ENCODE measurements around the gene MEGF6. TPM values are rescaled to one million over a fixed set of nuclear protein-coding genes. Genes with fewer than 3 reads are reported as not detected.
A peak's percentile ranks its signal among the peaks of the same experiment; 100 is the strongest.

MEGF6 gene
- total RNA-seq (2022) (32.4 and 33.8 TPM in 2 replicates), Bru-seq, nascent RNA (percentile 43 among the genes with signal in this experiment), BruChase-seq, experiment 1, labeled RNA remaining after a 6-hour chase (percentile 50 among the genes with signal in this experiment), BruChase-seq, experiment 2, labeled RNA remaining after a 2-hour chase (percentile 54 among the genes with signal in this experiment)
- long read RNA-seq, full-length matches to known transcripts: 3 of 16 reads
- long read RNA-seq, partial matches to known transcripts: 4 of 16 reads
- long read RNA-seq, other reads (novel, unspliced or antisense): 9 of 16 reads

GRCh38 chr1:3611170-3612019 lies at the start of gene MEGF6:
Gene MEGF6 (minus strand): TSS chr1:3611508. CDS start chr1:3611268, 240 bp downstream.
- CTCF ChIA-PET: no interaction called here
- TF ChIP-seq CTCF (IDR thresholded peaks at IDR 0.05; ENCODE audit: unreplicated experiment): no peak
- peak; percentile 89 for DNase-seq
- no peak within 1 kb of the TSS for H3K27ac Mint-ChIP-seq (ENCODE audit: unreplicated experiment)
- H3K27me3 Mint-ChIP-seq (ENCODE audit: unreplicated experiment): no peaks in the 10 kb centered on the region
- peaks cover 33% of the 10 kb centered on the region for H3K4me1 Mint-ChIP-seq (ENCODE audit: low read depth, unreplicated experiment)
- peak within 1 kb of the TSS; percentile 79 for H3K4me3 Mint-ChIP-seq (ENCODE audit: low read depth, unreplicated experiment)
- no peaks in the 10 kb centered on the region for H3K9me3 Mint-ChIP-seq (ENCODE audit: low read depth, unreplicated experiment)
- BruUV-seq (replicated peaks): no TSS peak
- peaks cover 31% of the 10 kb centered on the region for H3K36me3 Mint-ChIP-seq (ENCODE audit: insufficient read depth, unreplicated experiment)
- intact Hi-C loops (cut with micrococcal nuclease; ENCODE audit: unreplicated experiment): no loop called here

GRCh38 chr1:3660704-3661103 lies 49.4 kb upstream of the MEGF6 start:
- DNase-seq: no peak
- H3K27me3 Mint-ChIP-seq (ENCODE audit: unreplicated experiment): peaks cover 31% of the 10 kb centered on the region
- H3K27ac Mint-ChIP-seq (ENCODE audit: unreplicated experiment): no peak overlapping the region
- no peaks in the 10 kb centered on the region for H3K36me3 Mint-ChIP-seq (ENCODE audit: insufficient read depth, unreplicated experiment)
- TF ChIP-seq CTCF (IDR thresholded peaks at IDR 0.05; ENCODE audit: unreplicated experiment): no peak
- intact Hi-C loops (cut with micrococcal nuclease; ENCODE audit: unreplicated experiment): no loop called here
- H3K9me3 Mint-ChIP-seq (ENCODE audit: low read depth, unreplicated experiment): no peaks in the 10 kb centered on the region
- no TSS peak for BruUV-seq (replicated peaks)
- CTCF ChIA-PET: no interaction called here
- no peaks in the 10 kb centered on the region for H3K4me1 Mint-ChIP-seq (ENCODE audit: low read depth, unreplicated experiment)
- no peak overlapping the region for H3K4me3 Mint-ChIP-seq (ENCODE audit: low read depth, unreplicated experiment)

GRCh38 chr1:3659093-3659492 lies 47.8 kb upstream of the MEGF6 start:
- Mint-ChIP-seq H3K27me3 (ENCODE audit: unreplicated experiment) (peaks cover 45% of the 10 kb centered on the region), H3K4me3 (ENCODE audit: low read depth, unreplicated experiment) (no peak overlapping the region)
- BruUV-seq (replicated peaks): no TSS peak

GRCh38 chr1:3658231-3658615 lies 46.9 kb upstream of the MEGF6 start:
- CTCF ChIA-PET: no interaction called here
- DNase-seq: no peak
- intact Hi-C loops (cut with micrococcal nuclease; ENCODE audit: unreplicated experiment): loop anchor here (10.0 kb wide), 1 partner anchor 67 kb away; no protein-coding TSS in a partner anchor
- H3K4me1 Mint-ChIP-seq (ENCODE audit: low read depth, unreplicated experiment): no peaks in the 10 kb centered on the region
- H3K36me3 Mint-ChIP-seq (ENCODE audit: insufficient read depth, unreplicated experiment): no peaks in the 10 kb centered on the region
- peaks cover 54% of the 10 kb centered on the region for H3K27me3 Mint-ChIP-seq (ENCODE audit: unreplicated experiment)
- no peaks in the 10 kb centered on the region for H3K9me3 Mint-ChIP-seq (ENCODE audit: low read depth, unreplicated experiment)
- no peak overlapping the region for H3K27ac Mint-ChIP-seq (ENCODE audit: unreplicated experiment)
- no TSS peak for BruUV-seq (replicated peaks)
- H3K4me3 Mint-ChIP-seq (ENCODE audit: low read depth, unreplicated experiment): no peak overlapping the region
- no peak for TF ChIP-seq CTCF (IDR thresholded peaks at IDR 0.05; ENCODE audit: unreplicated experiment)

More at GRCh38 chr1:3659093-3659492, 47.8 kb upstream of the MEGF6 start:
- no peaks in the 10 kb centered on the region for H3K4me1 Mint-ChIP-seq (ENCODE audit: low read depth, unreplicated experiment)
- H3K9me3 Mint-ChIP-seq (ENCODE audit: low read depth, unreplicated experiment): no peaks in the 10 kb centered on the region
- H3K36me3 Mint-ChIP-seq (ENCODE audit: insufficient read depth, unreplicated experiment): no peaks in the 10 kb centered on the region
- intact Hi-C loops (cut with micrococcal nuclease; ENCODE audit: unreplicated experiment): loop anchor here (10.0 kb wide), 1 partner anchor 66 kb away; no protein-coding TSS in a partner anchor
- H3K27ac Mint-ChIP-seq (ENCODE audit: unreplicated experiment): no peak overlapping the region
- no peak for TF ChIP-seq CTCF (IDR thresholded peaks at IDR 0.05; ENCODE audit: unreplicated experiment)
- no peak for DNase-seq
- CTCF ChIA-PET: no interaction called here

Data from Calu3 (cell line).